Activated CD8-positive, alpha-beta memory T cell treated with anti-CD3 and anti-CD28 coated beads for 48 hours (primary cell): ENCODE data around the gene AP2S1.
A peak's percentile ranks its signal among the peaks of the same experiment; 100 is the strongest.
"Not testable (repeated sequence)": the region's sequence is repeated elsewhere in the genome, so short reads cannot be mapped to it uniquely, and the experiment has no call there.

Experiments used
- DNase-seq, 3 experiments: peaks; one replicate each; pipeline ENCODE4 v3.0.0-alpha.2; 2020; ENCODE audit warnings: low read depth in 2 of 3, low spot score in 2 of 3

The AP2S1 gene

DNA sequence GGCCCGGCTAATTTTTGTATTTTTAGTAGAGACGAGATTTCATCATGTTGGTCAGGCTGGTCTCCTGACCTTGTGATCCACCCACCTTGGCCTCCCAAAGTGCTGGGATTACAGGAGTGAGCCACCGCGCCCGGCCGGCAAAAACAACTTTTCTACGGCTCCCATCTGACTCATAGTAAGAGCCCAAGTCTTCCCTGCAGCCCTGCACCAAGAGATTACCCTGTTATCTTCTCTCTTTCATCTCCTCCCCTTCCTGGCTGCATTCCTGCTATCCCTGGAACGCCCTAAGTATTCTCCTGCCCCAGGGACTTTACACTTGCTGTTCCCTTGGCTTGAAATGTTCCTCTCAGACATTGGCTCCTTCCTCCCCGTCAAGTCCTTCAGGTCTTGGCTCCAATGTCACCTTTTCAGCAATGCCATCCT lies 6.6 kb downstream of the AP2S1 start:
- DNase-seq = no peak

DNA sequence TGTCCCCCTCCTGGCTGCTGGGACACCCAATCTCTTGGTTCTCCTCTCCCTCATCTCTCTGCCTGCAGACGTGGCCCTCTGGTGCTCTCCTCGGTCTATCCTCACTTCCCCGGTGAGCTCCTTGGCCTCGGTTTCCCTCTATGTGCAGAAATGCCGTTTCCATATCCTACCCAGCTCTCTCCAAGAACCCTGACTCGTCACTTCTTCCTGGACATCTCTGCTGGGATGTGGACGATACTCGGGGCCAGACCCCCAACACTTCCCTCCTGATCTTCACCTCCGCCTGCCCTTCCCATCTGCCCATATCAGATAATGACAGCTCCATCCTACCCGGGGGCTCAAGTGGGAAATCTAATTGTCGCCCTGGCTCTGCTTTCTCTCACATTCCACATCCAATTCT lies 7.9 kb downstream of the AP2S1 start:
- DNase-seq = no peak

DNA sequence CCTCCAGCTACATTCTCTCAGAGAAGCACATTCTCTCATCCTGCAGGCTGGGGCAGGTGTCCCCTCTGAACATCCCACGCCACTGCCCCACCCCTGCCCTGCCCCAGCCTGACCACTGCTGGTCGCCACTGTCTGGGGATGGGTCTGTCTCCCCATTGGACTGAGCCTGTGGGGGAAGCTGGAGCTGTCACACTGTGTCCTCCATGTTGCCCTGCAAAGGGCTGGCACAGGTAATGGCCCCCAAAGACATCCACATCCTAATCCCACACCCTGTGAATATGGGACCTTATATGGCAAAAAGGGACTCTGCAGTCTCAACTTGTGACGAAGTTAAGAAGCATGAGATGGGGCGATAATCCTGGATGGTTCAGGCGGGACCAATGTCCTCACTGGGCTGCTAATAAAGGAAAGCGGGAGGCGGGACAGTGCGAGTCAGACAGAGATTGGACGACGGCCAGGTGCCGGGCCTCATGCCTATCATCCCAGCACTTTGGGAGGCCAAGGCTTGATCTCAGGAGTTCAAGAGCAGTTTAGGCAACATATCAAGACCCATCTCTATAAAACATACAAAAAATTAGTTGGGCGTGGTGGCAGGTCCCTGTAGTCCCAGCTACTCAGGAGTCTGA lies 9.1 kb downstream of the AP2S1 start:
- no peak for DNase-seq

DNA sequence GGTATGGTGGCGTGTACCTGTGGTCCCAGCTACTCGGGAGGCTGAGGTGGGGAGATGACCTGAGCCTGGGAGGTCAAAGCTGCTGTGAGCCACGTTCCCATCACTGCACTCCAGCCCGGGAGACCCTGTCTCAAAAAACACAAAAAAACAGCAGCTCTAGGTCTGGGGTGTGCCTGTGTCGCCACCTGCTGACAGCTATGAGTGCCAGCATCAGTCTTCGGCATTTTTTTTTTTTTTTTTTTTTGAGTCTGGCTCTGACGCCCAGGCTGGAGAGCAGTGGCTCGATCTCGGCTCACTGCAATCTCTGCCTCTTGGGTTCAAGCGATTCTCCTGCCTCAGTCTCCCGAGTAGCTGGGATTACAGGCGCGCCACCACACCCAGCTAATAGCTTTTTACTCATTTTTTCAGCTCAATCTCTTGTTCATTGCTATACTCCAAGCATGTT lies 10.1 kb downstream of the AP2S1 start:
- no peak for DNase-seq

DNA sequence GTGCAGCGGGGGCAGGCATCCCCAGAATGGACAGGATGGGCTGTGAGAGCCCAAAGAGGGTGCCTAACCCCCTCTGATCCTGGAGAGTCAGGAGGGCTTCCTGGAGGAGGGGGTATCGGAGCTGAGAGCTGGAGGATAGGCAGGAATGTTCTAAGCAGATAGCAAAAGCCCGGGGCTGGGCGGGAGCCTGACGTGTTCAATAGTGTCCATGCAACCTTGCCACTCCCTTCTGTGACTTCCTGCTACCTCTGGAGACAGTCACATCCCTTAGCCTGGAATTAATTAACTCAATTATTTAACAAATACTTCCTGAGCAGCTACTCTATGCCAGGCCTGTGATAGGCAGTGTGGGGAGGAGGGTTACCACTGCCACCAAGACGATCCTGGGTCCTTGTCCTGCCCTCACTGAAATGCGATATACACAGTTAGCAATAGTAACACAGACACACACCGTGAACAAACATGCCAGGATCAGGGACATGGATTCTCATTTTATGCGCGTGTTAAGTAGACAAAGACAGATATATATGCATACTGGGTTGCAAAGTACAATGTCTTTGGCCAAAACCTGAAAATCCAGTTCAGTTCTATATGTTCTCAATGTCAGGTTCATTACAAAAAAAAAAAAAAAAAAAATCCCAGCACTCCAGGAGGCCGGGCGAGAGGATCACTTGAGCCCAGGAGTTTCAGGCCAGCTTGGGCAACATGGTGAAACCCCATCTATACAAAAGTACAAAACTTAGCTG lies 10.7 kb downstream of the AP2S1 start:
- no peak for DNase-seq

DNA sequence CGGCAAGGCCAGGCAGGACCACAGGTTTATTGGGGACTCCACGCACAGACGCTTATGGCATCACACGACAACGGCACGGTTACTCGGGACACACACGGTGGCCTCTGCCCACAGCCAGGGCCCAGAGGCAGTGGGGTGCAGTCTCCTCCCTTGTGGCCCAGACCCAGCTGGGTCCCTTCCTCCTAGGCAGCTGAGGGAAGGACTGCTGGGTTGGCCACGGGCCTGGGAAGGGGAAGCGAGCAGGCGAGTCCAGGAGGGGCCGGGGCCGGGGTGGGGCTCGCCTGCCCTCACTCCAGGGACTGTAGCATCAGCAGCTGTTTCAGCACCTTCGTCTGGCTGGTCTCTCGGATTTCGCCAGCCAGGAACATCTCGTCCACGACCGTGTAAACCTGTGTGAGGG lies 12.5 kb downstream of the AP2S1 start:
- DNase-seq = no peak

DNA sequence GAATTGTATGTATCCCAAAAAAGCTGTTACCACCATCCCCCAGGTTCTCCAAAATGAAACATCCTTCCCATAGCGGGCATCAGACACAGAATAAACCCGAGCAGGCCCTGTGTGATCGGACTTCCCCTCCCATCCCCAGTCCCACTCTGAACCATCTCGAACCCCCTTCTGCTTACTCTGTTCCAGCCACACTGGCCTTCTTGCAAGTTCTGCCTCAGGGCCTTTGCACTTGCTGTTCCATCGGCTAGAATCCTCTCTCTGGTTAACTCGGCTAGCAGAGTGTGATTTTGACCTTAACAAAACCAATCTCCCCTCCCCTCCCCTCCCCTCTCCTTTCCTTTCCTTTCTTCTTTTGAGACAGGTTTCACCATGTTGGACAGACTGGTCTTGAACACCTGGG lies 15.7 kb downstream of the AP2S1 start:
- no peak for DNase-seq

DNA sequence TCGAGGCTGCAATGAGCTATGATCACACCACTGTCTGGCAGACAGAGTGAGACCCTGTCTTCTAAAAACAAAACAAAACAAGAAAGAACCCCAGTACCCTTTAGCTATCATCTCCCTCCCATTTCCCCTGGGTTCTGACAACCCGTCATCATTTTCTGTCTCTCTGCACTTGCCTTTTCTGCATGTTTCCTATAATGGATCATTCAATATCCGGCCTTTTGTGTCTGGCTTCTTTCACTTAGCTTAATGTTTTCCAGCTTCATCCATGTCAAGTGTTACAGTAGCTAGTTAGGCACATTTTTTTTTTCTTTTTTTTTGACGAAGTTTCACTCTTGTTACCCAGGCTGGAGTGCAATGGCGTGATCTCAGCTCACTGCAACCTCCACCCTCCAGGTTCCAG lies 16.5 kb downstream of the AP2S1 start:
- DNase-seq = no peak

DNA sequence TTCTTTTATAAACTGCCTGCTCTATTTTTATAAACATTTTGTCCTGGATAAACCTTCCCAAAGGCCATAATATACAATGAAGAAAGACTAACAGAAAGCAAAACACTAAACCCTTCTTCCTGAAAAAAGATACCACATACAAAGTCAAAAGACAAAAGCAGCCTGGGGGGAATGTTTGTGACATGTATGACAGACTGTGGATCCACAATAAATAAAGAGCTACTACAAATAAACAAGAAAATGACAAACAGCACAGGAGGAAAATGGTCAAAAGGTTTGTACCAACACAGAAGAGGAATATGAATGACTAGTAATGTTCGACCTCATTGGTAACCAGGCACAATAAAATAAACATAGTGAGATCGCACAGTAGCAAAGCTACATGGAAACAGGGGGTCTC lies 19.8 kb downstream of the AP2S1 start:
- no peak for DNase-seq

DNA sequence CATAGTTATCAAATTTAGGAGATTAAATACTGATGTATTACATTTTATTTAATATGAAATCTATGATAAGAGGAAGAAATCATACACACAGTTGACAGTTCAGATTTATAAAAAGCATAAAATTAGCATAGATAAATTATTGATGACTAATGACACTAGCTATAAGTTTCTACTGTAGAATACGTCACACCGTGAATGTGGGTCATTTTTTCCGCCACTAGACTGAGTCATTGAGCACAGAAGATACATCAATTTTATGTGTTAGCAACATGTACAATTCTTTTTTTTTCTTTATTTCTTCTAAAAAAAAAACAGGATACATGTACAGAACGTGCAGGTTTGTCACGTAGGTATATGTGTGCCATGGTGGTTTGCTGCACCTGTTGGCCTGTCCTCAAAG lies 22.2 kb downstream of the AP2S1 start:
- DNase-seq = peak in 2 of 3 experiments; percentile 15 to 20

DNA sequence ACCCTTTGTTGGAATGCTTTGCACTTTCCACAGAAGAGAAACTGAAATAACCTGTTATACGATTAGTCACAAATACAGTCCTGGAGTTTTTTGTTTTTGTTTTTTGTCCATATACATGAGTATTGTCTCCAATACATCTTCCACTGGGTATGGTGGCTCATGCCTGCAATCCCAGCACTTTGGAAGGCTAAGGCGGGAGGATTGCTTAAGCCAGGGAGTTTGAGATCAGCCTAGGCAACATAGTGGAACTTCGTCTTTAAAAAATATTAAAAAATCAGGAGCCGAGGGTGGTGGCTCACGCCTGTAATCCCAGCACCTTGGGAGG lies 25.0 kb downstream of the AP2S1 start:
- DNase-seq = no peak

DNA sequence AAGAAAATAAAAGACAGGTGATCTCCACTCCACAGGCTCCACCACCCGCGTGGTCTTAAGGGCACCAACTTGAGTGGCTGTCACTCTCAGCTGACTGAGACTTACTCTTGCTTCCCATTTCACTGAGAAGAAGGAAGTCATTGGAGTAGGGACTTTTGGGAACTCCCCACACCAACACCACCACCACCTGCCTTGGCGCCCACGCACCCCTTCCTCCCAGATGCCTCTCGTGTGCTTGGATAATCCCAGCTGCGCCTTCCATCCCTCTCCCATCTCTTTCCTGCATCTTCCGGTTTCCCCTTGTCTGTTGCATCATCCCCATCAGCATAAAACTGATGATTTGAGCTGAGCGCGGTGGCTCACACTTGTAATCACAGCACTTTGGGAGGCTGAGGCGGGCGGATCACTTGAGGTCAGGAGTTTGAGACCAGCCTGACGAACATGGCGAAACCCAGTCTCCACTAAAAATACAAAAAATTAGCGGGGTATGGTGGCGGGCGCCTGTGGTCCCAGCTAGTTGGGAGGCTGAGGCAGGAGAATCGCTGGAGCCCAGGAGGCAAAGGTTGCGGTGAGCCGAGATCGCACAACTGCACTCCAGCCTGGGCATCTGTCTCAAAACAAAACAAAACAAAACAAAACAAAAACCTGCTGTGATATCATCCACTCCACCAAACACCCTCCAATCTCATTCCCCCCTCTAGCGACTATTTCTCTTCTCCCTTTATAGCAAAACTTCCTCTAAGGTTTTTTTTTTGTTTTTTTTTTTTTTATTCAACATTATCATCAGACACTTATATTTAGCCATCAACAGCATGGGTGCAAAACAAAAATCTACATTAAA lies 25.5 kb downstream of the AP2S1 start:
- DNase-seq = no peak

DNA sequence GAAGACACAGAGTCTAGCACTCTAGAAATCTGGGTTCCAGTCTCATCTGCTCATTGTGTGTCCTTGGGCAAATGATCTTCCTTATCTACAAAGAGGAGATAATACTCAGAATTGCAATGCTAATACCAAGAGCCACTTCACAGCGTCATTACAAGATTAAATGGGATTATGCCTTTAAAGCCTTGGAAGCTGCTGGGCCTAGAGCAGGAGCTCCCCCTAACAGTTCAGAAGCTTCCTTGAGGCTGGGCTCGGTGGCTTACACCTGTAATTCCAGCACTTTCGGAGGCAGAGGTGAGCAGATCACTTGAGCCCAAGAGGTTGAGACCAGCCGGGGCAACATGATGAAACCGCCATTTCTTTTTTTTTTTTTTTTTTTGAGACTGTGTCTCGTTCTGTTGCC lies 27.6 kb downstream of the AP2S1 start:
- no peak for DNase-seq

DNA sequence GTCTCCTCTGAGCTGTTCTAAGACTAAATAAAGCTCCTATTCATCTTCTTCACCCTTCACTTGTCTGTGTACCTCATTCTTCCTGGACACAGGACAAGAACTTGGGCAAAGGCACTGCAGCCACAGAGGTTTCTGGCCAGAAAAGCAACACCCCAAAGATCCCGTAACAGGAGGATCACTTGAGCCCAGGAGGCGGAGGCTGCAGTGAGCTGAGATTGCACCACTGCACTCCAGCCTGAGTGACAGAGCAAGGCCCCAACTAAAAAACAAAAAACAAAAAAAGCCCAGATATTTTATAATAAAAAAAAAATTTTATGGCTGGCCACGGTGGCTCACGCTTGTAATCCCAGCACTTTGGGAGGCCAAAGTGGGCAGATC lies 28.2 kb downstream of the AP2S1 start:
- DNase-seq = not testable (repeated sequence)

DNA sequence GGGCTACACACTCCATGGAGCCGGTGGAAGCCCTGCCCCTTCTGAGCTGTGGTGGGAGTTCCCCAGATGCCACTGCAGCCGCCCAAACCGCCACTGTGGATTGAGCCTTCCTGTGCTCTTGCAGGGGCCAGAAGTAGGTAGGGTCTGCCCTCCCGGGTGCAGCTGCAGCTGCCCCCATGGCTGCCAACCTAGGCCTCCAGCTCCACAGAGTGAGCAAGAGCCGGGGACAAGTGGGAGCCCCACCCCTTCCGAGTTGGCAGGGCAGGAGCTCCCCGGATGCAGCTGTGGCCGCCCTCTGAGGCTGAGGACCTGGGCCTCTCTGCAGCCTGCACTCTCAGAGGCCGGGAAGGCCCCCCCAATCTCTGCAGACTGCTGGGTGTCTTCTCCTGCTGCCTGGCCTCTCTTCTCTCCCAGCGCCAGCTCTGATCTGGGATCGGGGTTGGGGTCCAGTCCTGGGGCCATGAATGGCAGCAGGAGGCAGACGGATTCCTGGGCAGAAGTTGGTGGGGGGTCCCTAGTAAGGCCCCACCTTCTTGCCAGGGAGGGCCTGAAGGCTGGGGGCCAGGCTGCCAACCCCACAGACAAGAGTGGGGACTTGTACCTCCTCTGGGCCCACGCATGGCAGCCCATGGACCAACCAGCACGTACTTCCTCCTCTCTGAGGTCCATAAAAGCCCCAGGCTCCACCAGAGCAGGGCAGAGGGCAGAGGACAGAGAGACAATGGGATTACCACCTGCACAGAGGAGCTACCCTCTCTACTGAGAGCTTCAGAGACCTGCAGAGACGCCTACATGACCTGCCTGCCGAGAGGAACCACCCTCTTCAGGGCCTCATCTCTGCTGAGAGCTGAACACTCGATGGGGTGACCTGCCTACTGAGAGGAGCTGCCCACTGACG lies 28.9 kb downstream of the AP2S1 start:
- peak; percentile 18 to 26 (median 23) for DNase-seq

DNA sequence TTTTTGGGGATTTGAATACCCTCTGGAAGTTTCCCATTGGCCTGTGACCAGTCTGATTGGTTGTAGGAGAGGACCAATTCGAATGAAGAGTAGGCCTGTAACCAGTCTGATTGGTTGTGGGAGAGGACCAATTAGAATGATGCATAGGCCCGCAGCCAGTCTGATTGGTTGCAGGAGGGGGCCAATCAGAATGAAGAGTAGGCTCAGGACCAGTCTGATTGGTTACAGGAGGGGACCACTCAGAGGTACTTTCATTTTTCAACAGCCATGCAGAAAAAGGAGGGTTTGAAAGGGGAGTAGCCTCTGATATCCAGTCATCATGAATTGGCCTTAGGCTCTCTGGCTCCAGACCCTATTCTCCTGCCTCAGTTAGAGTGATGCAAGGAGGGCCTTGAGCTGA lies 31.8 kb downstream of the AP2S1 start:
- no peak for DNase-seq

DNA sequence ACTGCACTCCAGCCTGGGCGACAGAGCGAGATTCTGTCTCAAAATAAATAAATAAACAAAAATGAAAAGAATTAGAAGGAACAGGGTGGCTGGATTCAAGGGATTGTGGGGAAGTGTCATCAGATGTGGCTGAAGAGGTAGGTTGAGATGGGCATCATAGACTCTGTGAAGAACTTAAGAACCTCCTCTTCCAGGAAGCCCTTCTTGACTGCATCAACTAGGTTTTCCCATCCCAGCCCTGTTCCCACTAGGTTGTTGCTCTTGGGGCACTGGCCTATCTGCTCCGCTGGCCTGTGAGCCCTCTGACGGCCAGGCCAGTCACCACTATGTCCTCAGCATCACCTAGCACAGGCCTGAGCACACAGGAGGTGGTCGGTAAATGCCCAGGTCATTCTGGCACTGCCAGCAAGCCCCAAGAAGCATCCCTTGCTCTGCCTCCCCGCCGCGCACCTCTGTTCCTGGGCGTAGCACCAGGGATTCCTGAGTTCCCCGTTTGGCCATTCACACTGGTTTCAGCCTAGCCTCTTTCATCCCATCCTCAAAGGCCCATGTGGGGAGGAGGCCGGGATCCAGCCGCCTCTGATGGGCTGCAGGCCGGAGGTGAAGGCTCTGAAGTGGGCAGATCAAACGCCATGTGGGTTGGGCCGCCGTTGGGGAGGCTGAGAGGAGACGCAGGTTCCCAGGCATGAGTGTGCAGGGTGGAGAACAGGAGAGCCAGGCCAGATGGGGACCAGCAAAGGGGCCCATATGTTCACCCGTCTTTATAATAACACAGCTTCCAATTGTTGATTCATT lies 34.6 kb downstream of the AP2S1 start:
- no peak for DNase-seq

DNA sequence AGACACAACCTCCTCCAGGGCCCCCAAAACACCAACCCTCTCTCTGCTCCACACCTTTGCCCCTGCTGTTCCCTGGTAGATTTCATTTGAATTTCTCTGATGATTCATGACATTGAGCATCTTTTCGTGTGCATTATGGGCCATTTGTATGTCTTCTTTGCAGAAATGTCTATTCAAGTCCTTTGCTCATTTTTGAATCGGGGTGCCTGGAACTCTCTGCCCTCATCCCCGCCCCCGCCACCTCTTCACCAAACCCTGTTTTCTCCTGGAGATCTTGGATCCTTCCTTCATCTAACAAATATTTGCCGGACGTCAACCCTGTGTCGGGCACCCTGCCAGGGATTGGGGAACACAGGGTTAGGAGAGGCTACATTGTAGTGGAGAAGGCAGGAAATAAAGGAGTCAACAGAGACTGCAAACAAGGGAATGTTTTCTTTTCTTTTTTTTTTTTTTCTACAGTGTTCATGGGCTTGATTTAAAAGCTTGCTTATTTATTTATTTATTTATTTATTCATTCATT lies 36.7 kb downstream of the AP2S1 start:
- no peak for DNase-seq

DNA sequence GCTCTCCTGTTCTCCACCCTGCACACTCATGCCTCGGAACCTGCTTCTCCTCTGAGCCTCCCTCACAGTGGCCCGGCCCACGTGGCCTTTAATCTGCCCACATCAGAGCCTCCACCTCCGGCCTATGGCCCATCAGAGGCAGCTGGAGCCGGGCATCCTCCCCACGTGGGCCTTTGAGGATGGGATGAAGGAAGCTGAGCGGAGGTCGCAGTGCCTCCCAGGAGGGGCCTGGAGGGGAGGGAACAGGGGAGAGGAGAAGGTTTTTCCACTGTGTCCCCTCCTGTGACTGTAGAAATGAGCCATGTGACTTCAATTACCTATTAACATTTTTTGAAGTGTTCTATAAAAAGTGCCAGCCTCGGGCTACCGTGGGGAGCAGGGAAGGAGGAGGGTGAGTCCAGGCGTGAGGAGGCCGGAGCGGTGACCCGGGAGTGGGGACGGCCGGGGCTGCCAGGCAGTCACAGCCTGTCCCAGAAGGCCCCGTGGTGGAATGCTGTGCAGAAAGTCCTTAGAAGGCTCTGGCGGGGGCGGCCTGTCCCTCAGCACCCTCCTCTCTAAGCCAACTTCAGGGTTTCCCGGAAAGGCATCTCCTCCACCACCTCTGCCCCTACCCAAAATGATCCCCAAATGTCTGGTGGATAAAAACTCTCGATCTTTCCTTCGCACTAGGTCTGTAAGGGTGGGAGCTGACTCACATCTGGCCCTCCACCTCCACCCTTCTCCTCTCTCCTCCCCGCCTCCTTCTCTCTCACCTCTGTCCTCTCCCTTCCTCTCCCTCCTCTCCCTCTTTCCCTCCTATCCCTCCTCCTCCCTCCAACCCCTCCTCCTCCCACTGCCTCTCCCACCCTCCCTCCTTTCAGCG lies 37.4 kb downstream of the AP2S1 start:
- no peak for DNase-seq
